Neutrophil (primary cell): ENCODE measurements around the gene CDH13.

Experiments used
- H3K27ac ChIP-seq: fragments of 200-600 bp; sonication (generic); 2 replicates; pipeline ENCODE4 v1.5.1; 2016; ENCODE audit warnings: mild to moderate bottlenecking, moderate library complexity
- H3K27me3 ChIP-seq: fragments of 200-600 bp; sonication (generic); 2 replicates; pipeline ENCODE4 v1.6.0; 2016; ENCODE audit warnings: mild to moderate bottlenecking
- H3K36me3 ChIP-seq: fragments of 200-600 bp; sonication (generic); 2 replicates; pipeline ENCODE4 v1.5.1; 2017
- H3K4me1 ChIP-seq, 2 experiments: fragments of 200-600 bp in 1 of 2; sonication (generic) in 1 of 2; 1 replicate in 1 of 2; 2 replicates in 1 of 2; pipeline versions ENCODE4 v1.5.1 to v1.6.1; 2013 to 2016; ENCODE audit warnings: low read depth in 1 of 2, low read length in 1 of 2, mild to moderate bottlenecking in 1 of 2, moderate library complexity in 1 of 2; ENCODE audit not compliant: control insufficient read depth in 1 of 2, insufficient read depth in 1 of 2
- H3K4me3 ChIP-seq, 2 experiments: fragments of 200-600 bp in 1 of 2; sonication (generic) in 1 of 2; 1 replicate in 1 of 2; 2 replicates in 1 of 2; pipeline ENCODE4 v1.5.1; 2013 to 2016; ENCODE audit warnings: low read depth in 1 of 2, low read length in 1 of 2, mild to moderate bottlenecking in 1 of 2, moderate library complexity in 1 of 2
- H3K9me3 ChIP-seq: fragments of 200-600 bp; sonication (generic); 2 replicates; pipeline ENCODE4 v1.5.1; 2016
- CTCF ChIP-seq: fragments of 200-600 bp; sonication (generic); IDR thresholded peaks from 2 replicates; pipeline ENCODE4 v1.5.1; 2016; ENCODE audit warnings: antibody characterized with exemption

Gene CDH13

GRCh38 chr16:82682767-82683166, 56.0 kb downstream of the CDH13 start:
- TF ChIP-seq CTCF = no peak
- no peaks in the 10 kb centered on the region for H3K9me3 ChIP-seq
- H3K27me3 ChIP-seq = no peaks in the 10 kb centered on the region
- H3K36me3 ChIP-seq = no peaks in the 10 kb centered on the region
- H3K4me1 ChIP-seq = no peaks in the 10 kb centered on the region
- no peak overlapping the region for H3K27ac ChIP-seq
- H3K4me3 ChIP-seq = no peak overlapping the region

GRCh38 chr16:82684256-82684655, 57.5 kb downstream of the CDH13 start:
- no peaks in the 10 kb centered on the region for H3K9me3 ChIP-seq
- no peaks in the 10 kb centered on the region for H3K4me1 ChIP-seq
- no peak overlapping the region for H3K4me3 ChIP-seq
- no peaks in the 10 kb centered on the region for H3K27me3 ChIP-seq
- no peaks in the 10 kb centered on the region for H3K36me3 ChIP-seq
- no peak overlapping the region for H3K27ac ChIP-seq
- TF ChIP-seq CTCF = no peak

GRCh38 chr16:82685526-82685925, 58.8 kb downstream of the CDH13 start:
- no peak overlapping the region for H3K27ac ChIP-seq
- no peaks in the 10 kb centered on the region for H3K27me3 ChIP-seq
- H3K4me1 ChIP-seq = no peaks in the 10 kb centered on the region
- H3K36me3 ChIP-seq = no peaks in the 10 kb centered on the region
- no peaks in the 10 kb centered on the region for H3K9me3 ChIP-seq
- TF ChIP-seq CTCF = no peak
- H3K4me3 ChIP-seq = no peak overlapping the region

GRCh38 chr16:82694239-82694874, 67.6 kb downstream of the CDH13 start:
- TF ChIP-seq CTCF = no peak
- Histone ChIP-seq H3K9me3 (no peaks in the 10 kb centered on the region), H3K4me3 (no peak overlapping the region), H3K36me3 (no peaks in the 10 kb centered on the region), H3K27me3 (no peaks in the 10 kb centered on the region), H3K4me1 (no peaks in the 10 kb centered on the region), H3K27ac (no peak overlapping the region)

- H3K4me3 ChIP-seq = no peak overlapping the region
- H3K9me3 ChIP-seq = no peaks in the 10 kb centered on the region
- no peak for TF ChIP-seq CTCF
- H3K27me3 ChIP-seq = no peaks in the 10 kb centered on the region
- no peak overlapping the region for H3K27ac ChIP-seq
- no peaks in the 10 kb centered on the region for H3K36me3 ChIP-seq
- H3K4me1 ChIP-seq = no peaks in the 10 kb centered on the region
Measured at GRCh38 chr16:82695806-82696205, 69.0 kb downstream of the CDH13 start.

- TF ChIP-seq CTCF = no peak
- H3K27ac ChIP-seq = no peak overlapping the region
- no peaks in the 10 kb centered on the region for H3K4me1 ChIP-seq
- H3K9me3 ChIP-seq = no peaks in the 10 kb centered on the region
- no peak overlapping the region for H3K4me3 ChIP-seq
- H3K27me3 ChIP-seq = no peaks in the 10 kb centered on the region
- no peaks in the 10 kb centered on the region for H3K36me3 ChIP-seq
Measured at GRCh38 chr16:82699260-82699659, 72.5 kb downstream of the CDH13 start.
